Mesenteric fat pad (tissue), 1 donor: ENCODE measurements around the gene ZFYVE19. TPM values are rescaled to one million over a fixed set of nuclear protein-coding genes. Genes with fewer than 3 reads are reported as not detected.

ENCODE experiments used
- DNase-seq: peaks from one replicate; pipeline ENCODE4 v3.0.0-alpha.2; 2020; ENCODE audit warnings: low spot score
- long read RNA-seq: library from polyadenylated mRNA; unstranded; transcript quantifications from one replicate; pipeline ENCODE4 v2.0.0, GENCODE V29; 2020
- total RNA-seq: library from RNA; stranded (reverse); fragmentation: NEBNext Ultra II Directional; extraction: Animal tissue kit (Norgen Biotek cat#: 25700); gene quantifications from one replicate; pipeline ENCODE4 v1.2.1, GENCODE V29; 2021
- donor health status: DM: yes; HTN: yes; CAD: no.

ZFYVE19 gene, protein sequence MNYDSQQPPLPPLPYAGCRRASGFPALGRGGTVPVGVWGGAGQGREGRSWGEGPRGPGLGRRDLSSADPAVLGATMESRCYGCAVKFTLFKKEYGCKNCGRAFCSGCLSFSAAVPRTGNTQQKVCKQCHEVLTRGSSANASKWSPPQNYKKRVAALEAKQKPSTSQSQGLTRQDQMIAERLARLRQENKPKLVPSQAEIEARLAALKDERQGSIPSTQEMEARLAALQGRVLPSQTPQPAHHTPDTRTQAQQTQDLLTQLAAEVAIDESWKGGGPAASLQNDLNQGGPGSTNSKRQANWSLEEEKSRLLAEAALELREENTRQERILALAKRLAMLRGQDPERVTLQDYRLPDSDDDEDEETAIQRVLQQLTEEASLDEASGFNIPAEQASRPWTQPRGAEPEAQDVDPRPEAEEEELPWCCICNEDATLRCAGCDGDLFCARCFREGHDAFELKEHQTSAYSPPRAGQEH
- total RNA-seq, result 9.8 TPM
- long read RNA-seq, transcript ZFYVE19-203 (11 exons, 2,775 nt), result major isoform, 20 of 43 reads
- long read RNA-seq, transcript ZFYVE19-201 (10 exons, 1,555 nt), result minor isoform, 6 of 43 reads
- long read RNA-seq, partial matches to known transcripts, result 5 of 43 reads
- long read RNA-seq, other reads (novel, unspliced or antisense), result 10 of 43 reads

DNA sequence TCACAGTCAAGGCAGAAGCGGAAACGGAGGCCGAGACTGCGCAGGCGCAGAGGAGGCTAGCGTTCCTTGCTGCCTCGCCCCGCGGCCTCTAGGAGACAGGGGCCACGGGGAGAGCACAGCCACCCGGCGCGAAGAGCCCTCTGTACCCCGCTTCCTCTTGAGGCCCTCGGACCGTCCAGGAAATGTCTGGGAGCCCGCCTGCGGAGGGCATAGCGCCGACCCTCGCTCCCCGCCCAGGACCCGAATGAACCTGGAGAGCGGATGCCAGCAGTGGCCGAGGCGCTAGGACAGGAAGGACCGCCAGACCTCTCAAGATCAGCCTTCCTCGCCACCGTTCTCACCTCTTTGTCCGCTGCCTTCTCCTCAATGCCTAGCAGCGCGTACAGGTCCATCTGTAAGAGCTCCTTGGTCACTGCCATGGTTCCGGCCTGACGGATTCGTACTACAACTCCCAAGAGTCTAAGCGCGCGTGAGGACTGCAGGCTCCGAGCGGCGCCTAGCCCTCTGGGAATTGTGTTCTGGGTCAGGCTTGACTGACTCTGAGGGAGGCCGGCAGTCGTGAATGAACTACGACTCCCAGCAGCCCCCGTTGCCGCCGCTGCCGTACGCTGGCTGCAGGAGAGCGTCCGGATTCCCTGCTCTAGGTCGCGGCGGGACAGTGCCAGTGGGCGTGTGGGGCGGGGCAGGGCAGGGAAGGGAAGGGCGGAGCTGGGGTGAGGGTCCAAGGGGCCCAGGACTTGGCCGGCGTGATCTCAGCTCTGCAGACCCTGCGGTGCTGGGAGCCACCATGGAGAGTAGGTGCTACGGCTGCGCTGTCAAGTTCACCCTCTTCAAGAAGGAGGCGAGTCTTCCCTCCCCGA, at the start of gene ZFYVE19, which contains the start of gene DNAJC17:
ZFYVE19 (plus strand) TSS at position 62 of the 860 bp plus-strand sequence; CDS start at position 563, 501 bp downstream.
DNAJC17 (minus strand) TSS at position 446 of the 860 bp plus-strand sequence; CDS start at position 419, 27 bp downstream.
- peak; percentile 97 for DNase-seq

DNA sequence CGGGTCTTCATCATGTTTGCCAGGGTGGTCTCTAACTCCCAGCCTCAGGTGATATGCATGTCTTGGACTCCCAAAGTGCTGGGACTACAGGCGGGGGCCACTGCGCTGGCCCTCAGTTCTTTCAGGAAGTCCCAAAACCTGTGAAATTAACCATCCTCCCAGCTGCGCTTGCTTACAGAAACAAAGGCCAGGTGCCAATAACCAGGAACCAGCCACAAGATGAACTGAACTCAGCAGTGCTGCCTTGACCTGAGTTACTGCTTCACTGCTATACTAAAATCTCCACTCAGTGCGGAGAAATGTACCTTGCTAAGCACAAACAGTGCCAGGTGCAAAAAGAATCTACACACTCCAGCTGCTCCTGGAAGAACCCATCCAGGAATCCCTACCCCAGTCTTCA, 46.9 kb upstream of the ZFYVE19 start:
- DNase-seq, result no peak

DNA sequence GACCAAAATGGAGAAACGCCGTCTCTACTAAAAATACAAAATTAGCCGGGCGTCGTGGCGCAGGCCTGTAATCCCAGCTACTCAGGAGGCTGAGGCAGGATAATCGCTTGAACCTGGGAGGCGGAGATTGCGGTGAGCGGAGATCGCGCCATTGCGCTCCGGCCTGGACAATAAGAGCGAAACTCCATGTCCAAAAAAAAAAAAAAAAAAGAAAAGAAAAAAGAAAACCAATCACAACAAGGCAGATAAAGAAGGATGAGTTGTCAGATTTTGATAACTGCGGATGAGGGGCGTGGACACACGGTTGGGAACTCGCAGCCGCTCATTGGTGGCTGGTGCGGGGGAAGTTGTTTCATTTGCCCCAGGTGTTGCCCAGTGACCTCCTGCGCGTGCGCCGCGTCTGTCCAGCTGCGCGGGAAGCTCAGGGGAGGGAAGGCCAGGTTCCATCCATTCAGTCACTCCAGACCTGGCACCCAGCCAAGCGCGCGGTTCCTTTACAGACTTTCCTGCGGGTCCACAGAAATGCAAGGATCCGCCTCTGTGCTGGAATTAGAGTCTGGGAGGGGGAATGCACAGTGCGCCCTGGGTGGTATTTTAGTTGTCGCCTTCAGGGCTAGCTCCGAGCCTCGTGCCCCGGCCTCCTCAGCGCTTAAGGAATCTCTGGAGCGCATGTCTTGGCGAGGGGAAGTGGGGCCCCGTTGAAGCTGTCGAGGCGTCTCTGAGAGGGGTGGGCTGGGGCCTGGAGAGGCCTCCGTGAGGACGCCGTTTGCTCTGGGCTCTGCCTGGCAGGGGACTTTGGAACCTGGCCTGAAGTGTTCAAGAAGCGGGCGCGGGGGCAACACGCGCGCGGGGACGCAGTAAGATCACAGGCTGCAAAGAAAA, 43.7 kb upstream of the ZFYVE19 start:
- peak; percentile 92 for DNase-seq

DNA sequence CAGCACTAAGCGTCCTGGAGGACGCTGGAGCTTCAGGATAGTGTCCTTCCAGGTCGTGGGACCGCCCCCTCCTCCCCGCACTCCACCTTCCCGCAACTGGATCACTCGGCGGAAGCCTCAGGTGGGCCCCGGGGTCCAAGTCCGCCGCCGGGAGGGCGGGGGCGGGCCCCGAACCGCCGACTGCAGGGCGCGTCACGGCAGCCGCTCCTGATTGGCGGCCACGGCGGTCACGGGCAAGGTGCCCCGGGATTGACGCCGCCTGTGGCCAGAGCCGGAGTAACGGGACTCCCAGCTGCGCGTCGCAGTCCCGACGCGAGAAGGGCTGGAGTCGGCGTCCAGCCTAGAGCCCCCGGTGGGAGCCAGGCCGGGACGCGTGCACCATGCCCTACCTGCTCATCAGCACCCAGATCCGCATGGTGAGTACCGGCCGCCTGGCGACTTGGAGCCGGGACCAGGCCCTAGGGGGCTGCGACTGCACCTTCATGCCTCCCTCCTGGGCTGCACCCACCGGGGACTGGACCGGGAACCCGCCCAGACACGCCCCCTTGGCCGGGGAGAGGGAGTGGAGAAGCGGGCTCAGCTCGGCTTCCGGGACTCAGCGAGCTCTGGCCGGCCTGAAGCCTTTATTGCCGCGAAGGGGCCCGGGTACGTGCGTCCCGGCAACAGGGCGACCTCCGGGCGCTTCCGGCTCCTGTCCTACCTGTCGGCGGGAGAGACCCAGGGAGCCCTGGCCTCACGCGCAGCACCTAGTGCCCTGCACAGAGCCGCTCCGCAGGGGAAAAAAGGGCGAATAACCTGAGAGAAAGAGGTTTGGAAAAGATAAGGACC, 42.9 kb upstream of the ZFYVE19 start, which contains the start of gene GCHFR:
GCHFR (plus strand) TSS at position 268 of the 828 bp plus-strand sequence; CDS start at position 381, 113 bp downstream.
- DNase-seq, result peak; percentile 94

DNA sequence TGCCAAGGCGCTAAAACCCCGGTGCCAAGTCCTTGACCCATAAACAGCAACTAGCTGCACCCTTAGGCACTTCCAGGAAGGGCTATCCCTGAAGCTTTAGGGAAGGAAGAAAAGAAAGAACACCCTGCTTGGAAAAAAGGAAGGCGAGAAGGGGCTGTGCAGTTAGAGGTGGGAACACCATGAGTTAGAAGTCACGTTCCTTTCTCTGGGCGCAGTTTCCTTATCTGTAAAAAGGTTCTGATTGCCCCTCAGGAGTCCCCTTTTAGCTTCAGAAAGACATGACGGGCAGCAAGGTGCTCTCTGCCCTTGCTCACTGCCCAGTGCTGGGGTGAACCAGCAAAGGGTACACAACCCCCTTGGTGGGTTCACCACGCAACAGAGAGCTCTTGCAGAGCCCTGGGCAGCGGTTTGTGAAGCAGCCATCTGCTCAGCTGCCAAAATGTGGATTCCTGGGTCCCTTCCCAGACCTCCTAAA, 42.2 kb upstream of the ZFYVE19 start:
- no peak for DNase-seq

DNA sequence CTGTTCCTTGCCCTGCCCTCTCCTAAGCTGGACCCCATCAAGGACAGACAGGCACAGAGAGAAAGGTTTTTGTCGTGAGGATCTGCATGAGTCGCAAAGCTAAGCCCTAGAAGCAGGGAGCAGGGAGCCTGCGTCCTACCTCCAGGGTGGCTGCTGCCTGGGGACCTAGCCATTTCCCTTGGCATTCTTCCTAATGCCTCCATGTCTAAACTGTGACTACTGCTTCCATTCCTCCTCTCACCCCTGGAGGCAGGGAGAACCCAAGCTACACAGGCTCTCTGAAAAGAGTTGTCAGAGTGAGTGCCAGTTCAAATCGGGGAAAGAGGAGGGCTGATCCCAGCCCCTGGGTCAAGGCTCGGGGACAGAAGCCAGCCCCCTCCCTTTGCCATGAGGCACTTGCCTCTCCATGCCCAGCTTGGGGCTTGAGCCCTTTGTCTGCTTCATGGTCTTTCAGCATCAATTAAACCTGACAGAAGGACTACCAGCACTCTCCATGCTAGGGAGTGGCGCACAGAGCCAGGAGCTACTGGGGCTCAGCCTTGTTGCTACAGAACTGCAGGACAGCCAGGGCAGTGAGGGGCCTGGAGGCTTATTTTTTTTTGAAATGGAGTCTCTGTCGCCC, 40.6 kb upstream of the ZFYVE19 start:
- DNase-seq, result no peak

DNA sequence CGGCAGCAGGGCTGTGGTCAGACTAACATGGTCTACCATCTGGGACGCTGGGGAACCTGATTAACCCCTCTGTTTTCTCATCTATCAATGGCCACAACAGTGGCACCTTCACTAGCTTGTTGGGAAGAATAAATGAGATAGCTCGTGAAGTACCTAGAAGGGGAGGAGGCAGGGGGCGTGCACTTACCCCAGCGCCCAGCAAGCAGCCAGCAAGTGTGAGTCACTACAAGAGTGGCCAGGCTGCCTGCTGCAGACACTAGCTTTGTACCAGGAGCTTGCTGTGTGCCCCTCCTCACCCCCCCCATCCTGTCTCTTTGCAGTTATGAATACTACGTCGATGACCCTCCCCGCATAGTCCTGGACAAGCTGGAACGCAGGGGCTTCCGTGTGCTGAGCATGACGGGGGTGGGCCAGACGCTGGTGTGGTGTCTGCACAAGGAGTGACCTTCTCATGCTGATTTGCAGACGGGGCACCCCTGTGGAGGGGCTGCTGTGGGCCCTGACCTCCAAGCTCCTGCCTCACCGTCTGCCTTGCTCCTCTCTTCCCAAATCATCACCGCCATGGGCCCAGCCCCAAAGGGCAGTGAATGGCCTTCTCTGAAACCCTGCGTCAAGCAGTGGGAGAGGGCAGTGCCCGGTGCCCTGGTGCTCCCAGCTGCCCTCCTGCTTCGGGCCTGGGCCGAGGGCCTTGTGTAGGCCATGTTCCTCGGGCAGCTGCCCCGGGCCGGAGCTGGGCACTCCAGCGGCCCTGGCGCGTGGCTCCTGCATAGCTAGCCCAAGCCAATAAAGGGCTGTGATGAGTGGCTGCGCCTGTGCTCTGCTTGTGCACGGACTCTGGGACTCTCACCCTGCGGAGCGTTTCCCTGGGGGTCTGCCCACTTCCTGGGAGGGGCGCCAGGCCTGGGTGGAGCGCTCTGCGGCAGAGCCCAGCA, 39.7 kb upstream of the ZFYVE19 start:
- no peak for DNase-seq

DNA sequence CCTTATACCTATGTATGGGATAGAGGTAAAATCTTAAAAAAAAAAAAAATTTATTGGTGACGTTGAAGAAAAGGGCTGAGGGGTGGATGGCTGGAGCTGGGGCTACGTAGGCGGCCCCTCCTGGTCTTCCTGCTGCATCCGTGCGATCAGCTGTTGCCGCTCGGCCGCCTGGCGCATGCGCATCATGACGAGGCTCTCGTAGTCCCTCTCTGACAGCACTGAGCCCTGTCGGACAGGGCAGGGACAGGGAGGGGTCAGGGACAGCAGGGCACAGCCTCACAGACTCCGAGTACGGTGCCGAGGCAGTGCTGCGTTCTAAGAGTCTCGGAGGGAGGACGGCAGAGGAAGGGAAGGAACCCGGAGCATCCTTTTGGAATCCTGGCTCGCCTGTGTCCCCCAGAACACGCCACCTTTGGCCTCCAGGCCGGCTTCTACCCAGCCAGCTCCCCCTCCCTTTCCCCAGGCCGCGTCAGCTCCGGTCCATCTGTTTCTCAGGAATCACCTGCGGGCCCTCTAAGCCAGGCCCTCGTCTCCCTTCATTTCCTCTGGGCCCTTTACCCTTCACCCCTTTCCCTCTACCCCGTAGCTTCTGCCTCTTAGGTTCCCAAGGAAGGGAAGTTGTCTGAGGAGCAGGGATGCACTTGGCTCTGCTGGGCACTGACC, 38.9 kb upstream of the ZFYVE19 start:
- no peak for DNase-seq

DNA sequence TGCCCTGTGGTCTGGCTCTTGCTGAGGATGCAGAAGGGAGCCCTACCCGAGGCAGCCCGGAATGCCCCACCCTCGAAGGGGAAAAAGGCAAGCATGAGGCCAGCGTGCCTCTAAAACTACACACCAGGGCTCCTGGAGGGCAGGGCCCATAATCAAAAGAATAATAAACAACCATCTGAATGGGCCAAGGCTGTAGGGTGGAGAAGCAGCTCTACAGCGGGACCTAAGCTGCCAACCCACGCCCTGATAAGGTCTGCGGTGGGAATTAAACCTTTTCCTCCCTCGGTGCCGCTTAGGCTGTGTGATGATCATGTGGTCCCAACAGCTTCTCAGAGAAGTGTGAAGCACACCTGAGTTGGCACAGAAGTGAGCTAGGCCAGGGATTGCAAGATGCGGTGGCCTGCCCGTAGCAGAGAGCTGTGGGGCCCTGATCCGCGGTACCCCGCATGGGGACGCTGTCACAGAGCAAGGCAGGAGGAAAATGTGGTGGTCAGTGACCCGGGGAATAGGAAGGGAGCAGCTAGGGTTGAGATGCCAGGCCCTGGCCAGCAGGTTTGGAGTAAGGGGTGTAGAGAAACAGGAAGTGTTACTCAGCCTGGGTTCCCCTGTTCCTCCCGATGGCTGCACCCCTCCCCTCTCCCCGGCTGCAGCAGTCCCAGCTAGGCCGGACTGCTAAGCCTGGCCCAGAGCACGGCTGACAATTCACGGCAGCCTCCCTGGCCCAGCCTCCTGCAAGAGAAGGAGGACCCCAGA, 38.2 kb upstream of the ZFYVE19 start:
- no peak for DNase-seq

DNA sequence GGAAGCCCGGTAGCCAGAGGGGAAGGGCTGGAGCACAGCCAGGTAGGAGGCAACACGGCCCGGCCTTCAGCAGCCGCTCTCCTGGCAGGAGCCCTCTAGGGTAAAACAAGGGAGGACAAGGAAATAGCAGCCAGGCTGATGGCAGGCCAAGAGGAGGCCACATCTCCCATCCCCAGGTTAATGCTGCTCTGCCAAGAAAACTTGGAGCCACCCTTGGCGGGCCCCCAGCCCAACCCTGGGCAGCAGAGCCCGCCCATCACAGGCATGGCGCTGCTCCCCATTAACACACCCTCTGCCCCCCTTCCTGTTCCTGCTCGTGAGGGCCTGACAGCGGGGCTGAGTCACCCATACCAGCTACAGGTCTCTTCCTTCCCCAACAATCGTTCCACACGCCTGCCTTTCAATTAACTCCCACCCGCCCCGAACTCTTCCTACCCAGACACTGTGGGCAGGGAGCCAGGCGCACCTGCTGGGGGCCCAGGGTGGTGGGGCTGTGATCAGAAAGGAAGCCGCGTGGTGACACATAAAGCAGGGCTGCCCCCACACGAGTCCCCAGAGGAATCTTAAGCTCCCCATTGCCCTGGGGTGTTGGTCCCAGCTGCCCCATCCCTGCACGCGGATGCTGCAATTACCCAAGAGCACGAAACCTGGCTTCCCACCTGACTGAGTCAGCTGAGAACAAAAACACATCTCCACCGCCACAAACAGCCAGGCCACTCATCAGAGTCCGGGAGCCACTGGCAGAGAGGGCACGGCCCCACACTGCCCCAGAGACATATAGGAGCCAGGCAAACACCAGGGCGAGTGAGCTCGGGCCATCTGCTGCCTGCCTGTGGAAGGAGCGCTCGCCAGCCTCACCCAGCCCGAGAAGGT, 37.4 kb upstream of the ZFYVE19 start, which contains the start of gene C15orf62:
C15orf62 (plus strand) TSS at position 707 of the 873 bp plus-strand sequence. CDS start 516 bp downstream, outside the sequence.
- DNase-seq, result no peak

DNA sequence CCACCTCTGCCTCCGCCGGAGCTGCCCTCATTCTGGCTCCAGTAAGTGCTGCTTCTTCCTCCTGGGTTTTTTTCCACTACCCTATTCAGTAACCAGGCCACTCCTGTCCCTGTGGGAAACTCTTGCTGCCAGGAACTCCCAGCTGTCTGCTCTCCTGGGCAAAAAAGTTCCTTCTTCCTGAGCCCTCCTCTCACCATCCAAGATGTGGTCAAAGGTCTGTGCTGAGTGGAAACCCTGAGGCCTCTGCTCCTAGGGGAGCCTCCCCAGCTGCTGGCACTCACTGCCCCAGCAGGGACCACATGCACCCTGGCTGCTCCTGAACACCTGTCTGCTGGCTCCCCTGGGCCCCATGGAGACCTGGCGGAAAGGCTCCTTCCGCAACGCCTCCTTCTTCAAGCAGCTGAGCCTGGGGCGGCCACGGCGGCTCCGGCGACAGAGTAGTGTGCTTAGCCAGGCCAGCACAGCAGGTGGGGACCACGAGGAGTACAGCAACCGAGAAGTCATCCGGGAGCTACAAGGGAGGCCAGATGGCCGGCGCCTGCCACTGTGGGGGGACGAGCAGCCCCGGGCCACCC, 36.7 kb upstream of the ZFYVE19 start:
- no peak for DNase-seq

DNA sequence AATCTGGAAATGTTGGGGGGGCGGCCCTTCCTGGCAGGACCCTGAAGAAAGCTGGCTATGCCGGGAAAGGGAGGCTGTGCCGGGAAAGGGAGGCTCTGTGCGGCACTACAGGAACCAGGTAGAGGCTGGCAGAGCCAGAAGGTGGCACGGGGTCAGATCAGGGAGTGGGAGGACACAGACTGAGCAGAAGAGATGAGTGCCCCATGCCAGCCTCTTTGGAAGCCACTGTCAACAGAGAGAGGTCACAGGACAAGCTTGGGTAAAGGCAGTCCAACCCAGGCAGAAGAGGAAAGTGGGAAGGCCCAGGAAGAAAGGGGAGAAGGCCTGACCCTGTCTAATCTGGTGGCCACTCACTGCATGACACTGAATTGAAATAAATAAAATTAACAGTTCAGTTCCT, 35.6 kb upstream of the ZFYVE19 start:
- DNase-seq, result no peak

DNA sequence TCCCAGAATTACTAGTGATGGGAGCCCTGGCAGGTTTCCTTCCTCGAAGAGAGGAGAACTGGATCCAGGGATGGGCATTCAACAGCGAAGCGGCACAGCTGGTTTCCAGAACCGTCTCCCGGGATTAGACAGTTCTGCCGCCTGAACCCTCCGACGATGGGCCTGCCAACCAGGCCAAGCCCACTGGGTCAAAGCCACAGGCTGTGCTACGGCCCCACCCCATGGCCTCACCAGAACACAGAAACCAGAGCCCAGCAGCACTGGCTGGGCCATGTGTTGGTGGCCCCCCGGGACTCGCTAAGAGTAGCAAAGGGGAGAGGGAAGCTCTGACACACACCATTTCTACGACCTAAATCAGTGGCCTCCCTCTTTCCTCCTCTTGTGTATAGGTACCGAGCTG, 34.9 kb upstream of the ZFYVE19 start:
- no peak for DNase-seq

DNA sequence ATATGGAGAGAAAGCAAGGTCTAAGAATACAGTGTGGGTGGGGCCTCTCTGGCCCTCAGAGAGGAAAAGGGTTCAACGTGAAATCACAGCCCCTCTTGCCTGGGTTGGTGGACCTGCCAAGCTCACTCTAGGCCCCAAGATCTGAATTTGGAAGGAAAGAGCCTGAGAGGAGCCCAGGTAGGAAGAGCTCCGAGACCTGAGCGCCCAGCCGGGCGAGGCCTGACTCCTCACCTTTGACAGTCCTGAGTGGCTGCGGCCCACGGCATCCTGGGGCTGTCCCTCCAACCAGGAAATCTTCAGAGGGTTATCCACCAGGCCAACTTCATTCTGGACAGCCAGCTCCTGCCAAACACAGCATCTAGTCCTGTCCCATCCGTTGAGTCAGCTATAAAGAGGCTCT, 33.4 kb upstream of the ZFYVE19 start:
- no peak for DNase-seq

DNA sequence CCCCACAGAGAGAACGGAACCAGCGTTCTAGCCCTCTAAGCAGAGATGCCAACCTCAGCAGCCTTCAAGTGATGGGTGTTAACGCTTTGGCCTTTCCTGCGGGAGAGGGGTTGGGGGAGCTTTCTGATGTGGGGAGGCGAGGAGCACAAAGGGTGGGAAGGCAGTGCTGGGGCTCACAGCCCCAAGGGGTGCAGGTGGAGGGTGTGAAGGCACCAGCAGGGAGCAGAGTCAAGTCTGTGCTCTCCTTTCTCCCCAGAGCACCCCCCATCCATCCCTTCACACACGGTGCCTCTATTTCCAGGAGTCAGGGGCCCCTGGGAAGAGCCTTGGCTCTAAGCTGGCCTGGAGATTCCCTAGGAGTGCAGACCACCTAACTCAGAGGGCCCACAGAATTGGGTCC, 33.0 kb upstream of the ZFYVE19 start:
- DNase-seq, result no peak
